ENCODE results near the gene FHIT.

The FHIT gene

DNA sequence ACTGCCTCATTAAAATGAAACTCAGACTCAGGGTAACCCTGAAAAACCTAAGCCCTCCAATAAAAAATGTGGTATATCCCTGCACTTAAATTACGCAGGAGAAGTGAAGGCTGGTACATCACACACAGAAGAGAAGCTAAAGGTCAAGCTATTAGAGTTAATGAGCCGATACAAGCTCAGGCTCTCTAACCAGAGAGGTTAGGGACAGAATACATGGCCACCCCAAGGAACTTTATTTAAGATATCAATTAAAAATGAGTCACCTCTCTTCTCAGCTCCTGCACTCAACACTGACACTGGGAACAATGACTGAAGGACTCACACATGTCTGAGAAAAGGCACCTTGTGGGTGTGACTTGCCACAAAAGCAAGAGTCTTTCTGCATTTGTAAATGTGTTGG is 1400.8 kb downstream of the FHIT start:
- H3K4me3 ChIP-seq (ENCODE audit: control insufficient read depth, low read depth, low read length): no peak overlapping the region
- TF ChIP-seq, protein P1, sequence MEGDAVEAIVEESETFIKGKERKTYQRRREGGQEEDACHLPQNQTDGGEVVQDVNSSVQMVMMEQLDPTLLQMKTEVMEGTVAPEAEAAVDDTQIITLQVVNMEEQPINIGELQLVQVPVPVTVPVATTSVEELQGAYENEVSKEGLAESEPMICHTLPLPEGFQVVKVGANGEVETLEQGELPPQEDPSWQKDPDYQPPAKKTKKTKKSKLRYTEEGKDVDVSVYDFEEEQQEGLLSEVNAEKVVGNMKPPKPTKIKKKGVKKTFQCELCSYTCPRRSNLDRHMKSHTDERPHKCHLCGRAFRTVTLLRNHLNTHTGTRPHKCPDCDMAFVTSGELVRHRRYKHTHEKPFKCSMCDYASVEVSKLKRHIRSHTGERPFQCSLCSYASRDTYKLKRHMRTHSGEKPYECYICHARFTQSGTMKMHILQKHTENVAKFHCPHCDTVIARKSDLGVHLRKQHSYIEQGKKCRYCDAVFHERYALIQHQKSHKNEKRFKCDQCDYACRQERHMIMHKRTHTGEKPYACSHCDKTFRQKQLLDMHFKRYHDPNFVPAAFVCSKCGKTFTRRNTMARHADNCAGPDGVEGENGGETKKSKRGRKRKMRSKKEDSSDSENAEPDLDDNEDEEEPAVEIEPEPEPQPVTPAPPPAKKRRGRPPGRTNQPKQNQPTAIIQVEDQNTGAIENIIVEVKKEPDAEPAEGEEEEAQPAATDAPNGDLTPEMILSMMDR (IDR thresholded peaks at IDR 0.05; ENCODE audit: control insufficient read depth, insufficient read depth, low read depth, low read length, missing control alignments): no peak
- no peak for DNase-seq (ENCODE audit: low read depth)

DNA sequence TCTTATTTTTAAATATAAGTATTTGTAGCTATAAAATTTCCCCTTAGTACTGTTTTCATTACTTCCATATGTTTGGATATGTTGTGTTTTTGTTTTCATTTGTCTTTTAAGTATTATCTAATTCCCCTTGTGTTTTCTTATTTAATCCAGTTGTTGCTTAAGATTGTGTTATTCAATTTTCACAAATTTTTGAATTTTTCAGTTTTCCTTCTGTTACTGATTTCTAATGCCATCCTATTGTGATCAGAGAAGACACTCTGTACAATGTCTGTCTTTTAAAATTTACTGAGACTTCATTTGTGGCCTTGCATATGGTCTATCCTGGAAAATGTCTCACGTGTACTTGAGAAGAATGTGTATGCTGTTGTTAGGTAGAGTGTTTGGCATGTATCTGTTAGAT is 1405.9 kb downstream of the FHIT start:
- TF ChIP-seq, protein P1 (IDR thresholded peaks at IDR 0.05; ENCODE audit: control insufficient read depth, insufficient read depth, low read depth, low read length, missing control alignments): no peak
- DNase-seq (ENCODE audit: low read depth): no peak
- no peak overlapping the region for H3K4me3 ChIP-seq (ENCODE audit: control insufficient read depth, low read depth, low read length)

DNA sequence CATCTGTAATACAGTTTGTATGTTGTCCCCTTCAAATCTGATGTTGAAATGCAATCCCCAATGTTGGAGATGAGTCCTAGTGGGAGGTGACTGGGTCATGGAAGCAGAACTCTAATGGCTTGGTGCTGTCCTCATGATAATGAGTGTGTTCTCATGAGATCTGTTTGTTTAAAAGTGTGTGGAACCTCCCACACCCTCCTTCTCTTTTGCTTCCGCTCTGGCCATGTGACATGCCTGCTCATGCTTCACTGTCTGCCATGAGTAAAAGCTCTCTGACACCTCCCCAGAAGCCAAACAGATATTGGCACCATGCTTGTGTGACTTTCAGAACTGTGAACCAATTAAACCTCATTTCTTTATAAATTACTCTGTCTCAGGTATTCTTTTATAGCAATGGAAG is 1407.4 kb downstream of the FHIT start:
- TF ChIP-seq, protein P1 (IDR thresholded peaks at IDR 0.05; ENCODE audit: control insufficient read depth, insufficient read depth, low read depth, low read length, missing control alignments): no peak
- no peak overlapping the region for H3K4me3 ChIP-seq (ENCODE audit: control insufficient read depth, low read depth, low read length)
- no peak for DNase-seq (ENCODE audit: low read depth)

DNA sequence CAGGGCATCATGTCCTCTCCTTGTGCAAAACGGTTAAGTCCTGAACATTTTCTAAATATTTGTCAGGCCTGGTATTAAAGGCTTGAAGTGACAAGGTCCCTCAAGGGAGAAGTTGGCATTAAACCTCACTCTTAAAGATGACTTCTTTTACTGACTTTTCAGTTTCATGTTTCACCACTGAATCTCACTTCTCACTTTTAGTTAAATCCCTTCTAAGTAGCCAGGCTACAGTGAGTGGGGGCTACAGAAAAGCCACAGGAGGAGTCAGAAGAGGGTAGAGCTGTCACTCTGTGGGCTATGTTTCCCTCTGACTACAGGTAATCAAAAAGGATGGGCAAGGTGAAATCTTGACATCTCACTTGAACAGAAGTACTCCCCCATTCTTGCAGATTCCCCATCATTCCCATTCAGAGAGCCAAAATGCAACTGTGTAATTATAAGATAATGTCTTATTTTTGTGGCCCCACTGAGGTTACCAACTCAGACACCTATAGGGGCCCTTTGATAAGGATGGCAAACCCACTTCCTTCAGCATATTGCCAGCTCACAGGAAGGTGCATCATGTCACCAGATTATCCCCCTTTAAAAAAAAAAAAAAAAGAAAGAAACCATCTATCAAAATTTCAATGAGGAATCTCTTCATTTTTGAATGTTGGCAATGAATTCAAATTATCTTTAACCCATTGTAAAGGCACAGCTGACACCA is 1411.3 kb downstream of the FHIT start:
- no peak for DNase-seq (ENCODE audit: low read depth)
- H3K4me3 ChIP-seq (ENCODE audit: control insufficient read depth, low read depth, low read length): no peak overlapping the region
- TF ChIP-seq, protein P1 (IDR thresholded peaks at IDR 0.05; ENCODE audit: control insufficient read depth, insufficient read depth, low read depth, low read length, missing control alignments): no peak

DNA sequence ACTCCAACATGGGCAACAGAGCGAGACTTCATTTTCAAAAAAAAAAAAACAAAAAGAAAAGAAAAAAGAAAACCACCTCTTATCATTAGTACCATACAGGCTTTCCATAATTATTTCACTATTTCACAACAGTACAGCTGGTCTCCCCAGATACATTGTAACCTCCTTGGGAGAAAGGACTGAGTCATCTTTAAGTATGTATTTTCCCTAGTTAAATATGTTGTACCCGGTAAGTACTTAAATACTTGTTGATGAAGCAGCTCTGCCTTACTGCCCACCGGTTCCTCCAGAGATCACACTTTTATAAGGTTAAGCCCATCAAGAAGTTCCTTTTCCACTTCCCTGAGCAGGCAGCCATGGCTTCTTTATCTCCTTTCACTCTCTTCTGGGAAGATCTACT is 1412.0 kb downstream of the FHIT start:
- peak; percentile 49 for DNase-seq (ENCODE audit: low read depth)
- TF ChIP-seq, protein P1 (IDR thresholded peaks at IDR 0.05; ENCODE audit: control insufficient read depth, insufficient read depth, low read depth, low read length, missing control alignments): no peak
- H3K4me3 ChIP-seq (ENCODE audit: control insufficient read depth, low read depth, low read length): no peak overlapping the region

DNA sequence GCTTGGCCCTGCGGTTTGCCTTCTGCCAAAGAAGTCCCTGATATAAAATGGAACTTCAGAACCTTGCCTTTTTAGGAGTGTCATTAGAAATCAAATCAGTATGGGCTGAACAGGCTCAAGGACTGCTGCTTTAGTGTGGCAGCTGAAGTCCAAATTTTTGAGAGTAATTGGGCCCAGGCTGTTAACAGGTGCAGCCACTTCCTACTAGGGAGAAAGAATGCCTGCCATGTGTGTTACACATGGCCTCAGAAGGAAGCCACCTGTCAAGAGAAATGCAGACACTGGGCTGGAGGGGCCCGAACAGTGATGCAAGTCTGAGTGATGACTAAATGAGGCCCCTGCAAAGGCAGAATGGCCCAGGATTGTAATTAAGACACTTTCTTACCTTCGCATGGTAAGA is 1414.7 kb downstream of the FHIT start:
- TF ChIP-seq, protein P1 (IDR thresholded peaks at IDR 0.05; ENCODE audit: control insufficient read depth, insufficient read depth, low read depth, low read length, missing control alignments): no peak
- H3K4me3 ChIP-seq (ENCODE audit: control insufficient read depth, low read depth, low read length): no peak overlapping the region
- no peak for DNase-seq (ENCODE audit: low read depth)

All from AG09309 (cell line).